HG03045 (cell line): ENCODE data around the gene GLIS1.

Experiments used
- ATAC-seq: cut with Tn5 transposase; IDR thresholded peaks from one replicate; pipeline ENCODE4 v1.9.1; 2021; ENCODE audit warnings: mild to moderate bottlenecking, moderate library complexity; ENCODE audit not compliant: unreplicated experiment

Gene GLIS1

DNA sequence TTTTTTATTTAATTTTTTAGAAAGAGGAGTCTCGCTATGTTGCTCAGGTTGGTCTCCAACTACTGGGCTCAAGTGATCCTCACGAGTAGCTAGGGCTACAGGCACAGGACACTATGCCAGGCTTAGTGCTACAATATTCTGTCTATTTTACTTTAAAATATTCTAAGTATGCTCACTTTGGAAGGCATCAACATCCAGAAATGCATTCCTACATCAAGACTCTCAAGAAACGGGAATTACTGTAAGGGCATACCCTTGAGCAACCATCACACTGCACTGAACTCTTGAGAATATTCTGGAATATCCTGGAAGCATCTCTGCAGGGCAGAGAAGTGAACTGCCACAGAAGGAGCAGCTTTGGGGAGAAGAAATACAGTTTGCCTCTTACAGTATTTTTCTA, 280.3 kb downstream of the GLIS1 start:
- no peak for ATAC-seq
